HG03442 (cell line): ENCODE measurements around the gene GSPT2.
A peak's percentile ranks its signal among the peaks of the same experiment; 100 is the strongest.
"Not testable (repeated sequence)": the region's sequence is repeated elsewhere in the genome, so short reads cannot be mapped to it uniquely, and the experiment has no call there.

Source experiments
- ATAC-seq: cut with Tn5 transposase; IDR thresholded peaks from one replicate; pipeline ENCODE4 v1.9.1; 2021; ENCODE audit warnings: mild to moderate bottlenecking, moderate library complexity; ENCODE audit not compliant: unreplicated experiment

Gene GSPT2

DNA sequence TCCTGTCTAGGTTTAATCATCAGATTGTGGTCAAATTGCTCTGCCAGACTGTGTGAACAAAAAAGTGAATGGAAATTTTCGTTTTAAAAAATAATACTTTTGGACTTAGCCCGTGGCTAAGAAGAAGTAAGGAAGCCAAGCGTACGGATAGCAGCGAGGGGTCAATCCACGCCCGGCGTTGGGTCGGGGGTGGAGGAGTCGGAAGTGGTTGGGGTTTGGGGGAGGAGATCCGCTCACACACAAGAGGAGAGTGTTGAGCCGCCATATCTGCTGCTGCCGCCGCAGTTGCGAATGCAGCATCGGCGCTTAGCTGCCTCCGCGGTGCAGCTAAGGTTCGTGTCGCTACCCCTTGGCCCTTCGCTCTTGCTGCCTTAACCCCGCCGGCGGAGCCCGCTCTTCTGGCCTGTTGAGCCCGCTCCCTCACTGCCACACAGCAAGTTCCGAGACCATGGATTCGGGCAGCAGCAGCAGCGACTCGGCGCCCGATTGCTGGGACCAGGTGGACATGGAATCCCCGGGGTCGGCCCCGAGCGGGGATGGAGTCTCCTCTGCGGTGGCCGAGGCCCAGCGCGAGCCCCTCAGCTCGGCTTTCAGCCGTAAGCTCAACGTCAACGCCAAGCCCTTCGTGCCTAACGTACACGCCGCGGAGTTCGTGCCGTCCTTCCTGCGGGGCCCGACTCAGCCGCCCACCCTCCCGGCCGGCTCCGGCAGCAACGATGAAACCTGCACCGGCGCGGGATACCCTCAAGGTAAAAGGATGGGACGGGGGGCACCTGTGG is at the start of gene GSPT2:
GSPT2 (plus strand) TSS at position 264 of the 779 bp plus-strand sequence; CDS start at position 449, 185 bp downstream.
- ATAC-seq, result peak; percentile 94

DNA sequence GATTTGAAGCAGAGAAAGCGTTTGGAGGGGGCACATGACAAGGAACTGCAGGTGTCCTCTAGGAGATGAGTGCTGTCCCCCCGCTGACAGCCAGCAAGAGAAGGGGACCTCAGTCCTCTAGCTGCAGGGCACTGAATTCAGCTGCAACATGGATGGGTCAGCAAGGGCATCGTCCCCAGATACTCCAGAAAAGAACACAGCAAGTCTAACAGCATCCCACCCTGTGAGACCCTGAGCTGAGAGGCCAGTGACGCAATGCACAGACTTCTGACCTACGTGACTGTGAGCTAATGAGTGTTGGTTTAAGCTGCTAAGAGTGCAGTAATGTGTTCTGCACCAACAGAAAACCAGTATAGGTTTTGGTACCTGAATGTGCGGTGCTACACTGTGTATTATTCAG is 49.0 kb upstream of the GSPT2 start:
- ATAC-seq, result no peak

DNA sequence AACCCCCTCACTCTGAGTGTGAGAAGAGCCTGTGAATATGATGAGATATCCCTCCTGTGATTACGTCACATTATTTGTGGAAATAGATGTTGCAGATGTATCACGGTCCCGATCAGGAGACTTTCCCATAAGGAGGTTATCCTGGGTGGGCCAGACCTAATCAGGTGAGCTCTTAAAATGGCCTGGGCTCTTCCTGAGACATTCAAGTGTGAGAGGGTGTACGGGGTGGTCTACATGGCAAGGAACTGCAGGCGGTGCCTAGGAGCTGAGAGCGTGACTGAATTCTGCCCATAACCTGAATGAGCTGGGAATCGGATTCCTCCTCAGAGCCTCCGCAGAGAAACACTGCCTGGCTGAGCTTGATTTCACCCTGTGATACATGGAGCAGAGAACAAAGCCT is 45.8 kb upstream of the GSPT2 start:
- no peak for ATAC-seq

DNA sequence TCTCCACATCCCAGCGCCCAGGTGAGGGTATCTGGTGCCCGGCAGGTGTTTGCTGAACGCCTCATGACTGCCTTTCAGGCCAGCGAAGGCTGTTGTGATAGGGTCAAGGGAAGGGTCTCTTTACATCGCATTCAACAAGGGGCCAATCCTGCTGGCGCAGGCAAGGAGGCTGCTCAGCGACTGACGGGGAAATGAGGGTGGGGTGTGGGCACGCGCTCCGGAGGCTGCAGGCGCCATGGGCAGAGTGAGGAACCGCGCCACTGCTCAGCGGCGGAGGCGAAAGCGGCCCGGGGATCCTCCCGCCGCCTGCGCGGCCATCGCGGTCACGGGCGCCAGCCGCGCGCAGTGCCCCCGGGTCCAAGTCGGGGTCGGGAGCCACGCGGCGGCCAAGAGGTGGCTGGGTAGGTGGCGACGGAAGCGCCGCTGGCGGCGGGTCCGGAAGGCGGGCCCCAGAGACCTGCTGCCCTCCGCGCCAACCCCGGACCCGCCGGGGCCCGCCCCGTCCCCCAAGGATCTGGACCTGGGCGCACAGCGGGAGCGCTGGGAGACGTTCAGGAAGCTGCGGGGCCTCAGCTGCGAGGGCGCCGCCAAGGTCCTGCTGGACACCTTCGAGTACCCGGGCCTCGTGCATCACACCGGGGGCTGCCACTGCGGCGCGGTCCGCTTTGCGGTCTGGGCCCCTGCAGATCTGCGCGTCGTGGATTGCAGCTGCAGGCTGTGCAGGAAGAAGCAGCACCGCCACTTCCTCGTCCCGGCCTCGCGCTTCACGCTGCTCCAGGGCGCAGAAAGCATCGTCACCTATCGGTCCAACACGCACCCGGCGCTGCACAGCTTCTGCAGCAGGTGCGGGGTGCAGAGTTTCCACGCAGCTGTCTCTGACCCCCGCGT is 32.7 kb upstream of the GSPT2 start, which contains the start of gene CENPVL1:
CENPVL1 (plus strand) TSS at position 236 of the 888 bp plus-strand sequence; CDS start at position 236, 0 bp downstream.
- not testable (repeated sequence) for ATAC-seq

DNA sequence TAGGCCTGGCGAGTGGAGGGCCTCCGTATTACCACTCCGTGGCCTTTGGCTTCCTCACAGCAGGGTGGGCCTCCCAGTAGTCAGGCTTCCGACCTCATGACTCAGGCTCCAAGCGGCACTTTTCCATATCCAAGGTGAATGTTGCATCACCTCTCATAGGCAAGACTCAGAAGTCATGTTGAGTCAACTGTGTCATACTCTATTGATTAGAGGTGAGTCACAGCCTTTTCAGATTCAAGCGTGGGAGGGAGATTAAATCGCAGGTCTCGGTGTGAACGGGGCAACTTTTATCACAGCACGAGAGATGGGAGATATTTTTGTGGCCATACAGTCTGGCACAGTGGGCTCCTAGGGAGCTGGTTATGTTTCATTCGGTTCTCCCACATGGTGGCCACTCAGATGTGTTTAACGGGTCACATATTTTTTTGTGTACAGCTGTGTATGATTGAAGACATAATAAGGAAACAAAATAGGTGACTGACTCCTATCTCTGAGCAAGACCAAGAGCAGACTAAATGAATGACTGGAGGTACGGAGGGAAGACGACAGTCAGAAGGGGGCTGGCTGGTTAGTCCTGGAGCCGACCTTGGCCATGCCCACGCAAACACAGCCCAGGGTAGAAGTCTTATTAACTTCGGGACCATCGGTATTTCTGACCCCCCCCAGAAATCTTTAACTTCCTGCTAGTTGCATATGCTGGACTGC is 30.1 kb upstream of the GSPT2 start:
- not testable (repeated sequence) for ATAC-seq

DNA sequence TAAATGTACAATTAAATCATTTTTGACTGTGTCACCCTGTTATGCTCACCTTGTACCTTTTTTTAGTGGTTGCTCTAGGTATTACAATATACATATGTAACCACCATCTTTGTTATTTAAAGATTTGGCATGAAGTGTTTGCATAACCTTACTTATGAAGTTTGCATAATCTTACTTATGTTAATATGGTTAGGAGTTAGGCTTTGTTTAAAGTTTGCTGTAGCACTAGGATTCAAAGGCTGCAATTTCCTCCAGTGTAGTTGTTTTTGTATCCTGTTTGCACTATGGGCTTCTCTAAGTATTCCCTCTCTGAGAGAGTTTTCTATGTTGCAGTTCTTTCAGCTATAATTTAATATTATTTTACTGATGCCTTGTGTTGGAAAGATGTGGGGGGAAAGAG is 15.0 kb upstream of the GSPT2 start:
- ATAC-seq, result no peak

DNA sequence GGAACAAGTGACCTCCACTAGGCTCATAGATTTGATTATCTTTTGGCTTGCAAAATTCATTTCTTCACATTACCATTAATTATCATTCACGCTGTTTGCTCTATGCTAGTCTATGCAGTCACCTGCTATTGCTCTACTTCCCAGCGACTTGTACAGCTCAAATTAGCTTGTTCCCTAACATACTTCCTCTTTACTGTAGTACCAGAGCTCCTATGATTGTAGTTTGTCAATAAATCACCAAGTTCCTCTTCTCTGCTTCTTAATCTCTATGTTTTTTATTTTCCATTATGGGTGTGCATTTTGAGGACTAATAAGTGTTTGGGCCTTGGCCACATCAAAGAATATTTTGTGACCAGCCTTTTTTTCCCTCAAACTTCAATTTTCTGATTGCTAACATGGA is 6.2 kb upstream of the GSPT2 start:
- ATAC-seq, result no peak

DNA sequence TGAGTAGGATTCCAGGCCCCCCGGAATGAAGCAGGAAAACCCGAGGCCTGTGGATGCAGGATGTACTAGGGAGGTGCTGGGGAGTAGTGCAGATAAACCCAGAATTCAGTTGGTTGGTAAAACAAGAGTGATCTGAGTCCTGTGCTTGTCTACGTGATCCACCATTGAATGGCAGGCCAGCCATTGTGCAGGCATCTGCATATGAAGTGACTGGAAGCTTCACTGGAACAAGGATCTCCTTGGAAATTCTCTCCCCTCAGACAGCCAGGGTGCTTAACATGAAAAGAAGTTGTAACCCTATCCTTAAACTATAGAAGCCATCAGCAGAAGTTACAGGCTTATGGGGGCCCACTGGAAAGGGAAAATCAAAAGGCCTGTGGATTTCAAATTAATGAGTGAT is 656 bp upstream of the GSPT2 start:
- ATAC-seq, result no peak

DNA sequence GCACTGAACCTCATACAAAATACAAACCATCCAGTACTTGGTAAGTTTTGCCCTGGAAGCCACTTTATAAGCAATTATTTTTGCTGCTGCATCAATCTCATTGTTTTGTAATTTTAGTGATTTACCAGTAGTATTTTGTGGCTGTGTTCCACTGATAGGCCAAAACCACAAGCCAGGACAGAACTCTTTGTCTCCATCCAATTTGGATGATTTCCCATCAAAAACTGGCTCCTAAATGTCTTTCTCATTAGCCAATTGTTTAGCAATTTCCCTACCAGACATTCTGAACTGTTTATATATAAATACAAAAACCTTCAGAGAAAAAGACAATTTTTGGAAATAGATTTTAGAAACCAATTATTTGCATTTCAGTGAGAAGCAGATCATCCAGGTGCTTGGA is 4.4 kb downstream of the GSPT2 start:
- ATAC-seq, result no peak

DNA sequence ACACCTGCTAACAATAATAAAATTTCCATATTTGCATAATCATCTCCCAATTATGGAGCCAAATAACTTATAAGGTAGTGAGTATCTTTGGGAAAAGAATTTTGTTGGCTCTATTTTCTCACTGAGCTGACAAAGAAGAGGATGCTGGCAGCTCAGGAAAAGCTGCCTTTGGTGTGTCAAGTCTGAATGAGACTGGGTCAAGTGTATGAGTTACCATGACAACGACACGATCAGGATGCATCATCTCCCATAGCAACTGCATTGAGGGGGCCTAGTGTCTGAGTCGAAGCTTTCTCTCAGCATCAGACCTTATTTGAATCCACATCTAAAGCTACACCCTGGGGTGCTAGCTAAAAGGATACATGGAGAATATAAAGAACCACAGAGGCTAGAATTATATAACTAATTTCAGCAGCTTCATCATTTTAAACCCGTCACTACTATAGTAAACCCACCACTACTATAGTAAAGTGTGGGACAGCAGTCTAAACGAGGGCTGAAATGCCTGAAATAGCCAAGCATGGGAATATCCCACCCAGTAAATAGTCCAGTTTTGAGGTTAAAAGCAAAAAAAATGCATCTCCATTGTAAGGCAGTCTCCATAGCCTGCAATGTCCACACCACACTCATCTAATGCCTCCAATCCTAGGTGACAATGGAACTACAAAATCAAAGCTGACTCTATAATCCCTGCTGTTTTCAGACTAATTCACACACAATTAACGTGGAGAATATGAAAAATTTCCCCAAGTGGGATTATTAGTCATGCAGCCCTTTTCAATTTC is 16.0 kb downstream of the GSPT2 start:
- no peak for ATAC-seq

DNA sequence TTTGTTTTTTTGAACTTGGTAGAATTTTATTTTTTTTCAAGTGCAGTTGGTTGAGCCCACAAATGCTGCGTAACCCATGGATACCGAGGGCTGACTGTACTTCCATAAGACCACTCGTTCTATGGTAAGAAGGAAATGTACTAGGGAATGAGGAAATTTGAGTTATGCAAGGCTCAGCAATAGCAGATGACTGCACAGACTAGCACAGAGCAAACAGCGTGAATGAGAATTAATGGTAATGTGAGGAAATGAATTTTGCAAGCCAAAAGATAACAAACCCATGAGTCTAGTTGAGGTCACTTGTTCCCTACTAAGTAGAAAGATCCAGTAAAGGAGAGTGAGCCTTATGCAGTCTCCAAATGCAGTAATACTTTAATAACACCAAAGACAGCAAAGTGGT is 17.4 kb downstream of the GSPT2 start:
- no peak for ATAC-seq

DNA sequence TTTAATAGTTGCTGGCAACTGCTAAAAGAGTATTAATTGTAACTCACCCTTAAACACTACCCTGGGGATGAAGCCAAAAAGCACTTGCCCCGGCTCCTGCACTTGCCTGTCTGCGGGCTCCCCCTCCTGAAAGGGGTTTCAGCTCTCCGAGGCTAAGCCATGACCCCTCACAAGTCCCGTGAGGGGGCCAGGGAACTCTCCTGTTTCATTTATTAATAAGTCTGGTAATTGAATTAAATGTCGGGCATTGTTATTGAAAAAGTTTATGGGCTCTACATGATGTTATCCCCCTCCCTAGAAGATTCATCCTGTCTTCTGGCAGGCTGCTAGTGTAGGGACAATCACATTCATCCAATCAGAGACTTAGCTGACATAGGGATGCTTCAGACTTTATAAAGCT is 23.3 kb downstream of the GSPT2 start:
- ATAC-seq, result no peak

DNA sequence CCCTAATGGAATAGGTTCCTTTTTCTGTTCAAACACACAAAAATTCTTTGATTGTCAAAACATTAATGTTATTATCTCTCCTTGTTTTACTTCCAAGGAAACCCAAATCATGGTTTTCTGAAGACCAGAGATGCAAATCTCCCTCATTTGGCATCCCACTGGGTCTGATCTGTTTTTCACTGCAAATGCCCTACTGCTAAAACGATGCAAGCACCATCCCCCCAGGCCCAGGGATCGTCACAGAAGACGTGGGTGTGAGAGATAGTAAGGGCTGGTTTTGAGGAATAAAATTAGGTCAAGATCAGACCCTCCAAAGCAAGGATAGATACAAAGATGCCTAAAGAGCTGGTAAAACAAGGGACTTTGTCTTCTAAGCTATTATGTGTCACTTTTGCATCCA is 33.6 kb downstream of the GSPT2 start:
- no peak for ATAC-seq

DNA sequence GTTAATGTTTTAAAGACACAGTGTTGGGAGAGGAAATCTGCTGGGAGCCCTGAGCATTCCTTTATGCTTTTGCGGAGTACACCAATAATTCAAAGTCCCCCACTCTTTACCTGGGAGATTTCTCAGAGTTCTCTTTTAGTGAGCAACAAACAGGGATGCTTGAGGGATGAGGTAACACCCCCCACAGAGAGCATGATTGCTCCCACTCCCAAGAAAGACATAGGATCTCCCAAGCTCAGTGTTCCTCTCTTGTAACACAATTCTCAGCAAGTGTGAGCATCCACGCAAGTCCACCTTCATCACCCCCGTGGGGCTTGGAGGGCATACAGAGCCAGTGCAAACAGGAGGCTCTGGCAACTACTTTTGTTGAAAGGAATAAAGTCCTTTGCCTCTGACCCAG is 36.1 kb downstream of the GSPT2 start:
- no peak for ATAC-seq

DNA sequence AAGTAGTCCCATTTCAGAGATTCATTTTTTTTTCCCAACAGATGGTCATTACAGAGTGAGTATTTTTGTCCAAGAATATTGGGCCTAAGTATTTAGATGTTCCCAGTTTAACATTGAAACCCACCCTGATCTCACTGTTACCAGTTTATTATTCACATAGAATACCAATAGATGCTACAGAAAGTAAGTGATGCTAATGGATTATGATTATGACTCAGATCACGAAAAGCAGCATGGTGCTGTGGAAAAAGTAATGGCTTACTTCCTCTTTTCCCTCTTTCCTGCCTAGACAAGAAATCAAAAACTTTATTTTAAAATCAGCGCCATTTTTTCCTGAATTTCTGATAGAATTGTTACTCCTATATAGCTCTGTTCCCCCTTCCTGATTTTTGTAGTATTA is 51.9 kb downstream of the GSPT2 start:
- no peak for ATAC-seq
